ENCODE measurements around the gene HIF1A. TPM values are rescaled to one million over a fixed set of nuclear protein-coding genes. Genes with fewer than 3 reads are reported as not detected.

The HIF1A gene
- total and polyA plus RNA-seq, 2 of the 8 experiments (the other 6 are each of a cell fraction or from before 2014, with no cell fraction given), result 54.8 to 175 TPM

DNA sequence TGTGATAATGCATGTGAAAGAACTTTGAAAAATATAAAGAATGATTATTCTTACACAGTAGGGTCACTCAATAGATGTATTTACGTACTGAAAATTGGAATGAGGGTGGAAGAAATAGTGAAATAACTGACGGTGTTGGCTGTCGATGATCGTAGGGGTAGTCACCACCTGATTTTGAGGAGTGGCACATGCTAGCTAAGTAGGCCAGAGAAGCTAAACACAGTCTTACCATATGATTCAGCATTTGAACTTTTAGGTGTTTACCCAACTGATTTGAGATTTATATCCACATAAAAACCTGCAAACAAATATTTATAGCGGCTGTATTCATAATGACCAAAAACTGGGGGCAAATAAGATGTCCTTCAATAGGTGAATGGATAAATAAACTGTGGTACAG lies 47.6 kb upstream of the HIF1A start:
- H3K23ac ChIP-seq (ENCODE audit: insufficient read length), result no peak overlapping the region
- no peaks in the 10 kb centered on the region for H3K4me1 ChIP-seq (replicated peaks in 1 of 4; ENCODE audit: control insufficient read depth in 3 of 4, insufficient read depth in 4 of 4, low read length in 3 of 4)
- no peaks in the 10 kb centered on the region for H3K9me3 ChIP-seq (ENCODE audit: insufficient read depth in 2 of 2, low read depth in 1 of 2, low read length in 1 of 2)
- TF ChIP-seq EZH2 (IDR thresholded peaks at IDR 0.05; ENCODE audit: low read depth, low read length, severe bottlenecking), result no peak
- no peak for TF ChIP-seq ASH2L (IDR thresholded peaks at IDR 0.05; ENCODE audit: low read length)
- TF ChIP-seq RFX5 (IDR thresholded peaks at IDR 0.05; ENCODE audit: borderline replicate concordance, low read depth, low read length), result no peak
- H4K91ac ChIP-seq (replicated peaks; ENCODE audit: insufficient read length, low read length), result no peak overlapping the region
- H3K4me2 ChIP-seq (ENCODE audit: insufficient read depth in 1 of 2, low read depth in 2 of 2, low read length in 2 of 2), result no peak overlapping the region
- no peak overlapping the region for H3K14ac ChIP-seq (ENCODE audit: insufficient read length)
- FAIRE-seq, result no peak
- no peak overlapping the region for H4K5ac ChIP-seq (ENCODE audit: insufficient read length, low read depth, low read length)
- H2BK5ac ChIP-seq (ENCODE audit: low read depth, low read length), result no peak overlapping the region
- H2AFZ ChIP-seq (ENCODE audit: low read length), result no peak overlapping the region
- H3K56ac ChIP-seq (replicated peaks; ENCODE audit: insufficient read length, low read depth, low read length), result no peak overlapping the region
- no peak overlapping the region for H2BK120ac ChIP-seq (replicated peaks; ENCODE audit: low read depth, low read length)
- no peak overlapping the region for H2BK15ac ChIP-seq (ENCODE audit: low read length)
- H2BK20ac ChIP-seq (ENCODE audit: low read length), result no peak overlapping the region
- no peak overlapping the region for H3K9ac ChIP-seq (replicated peaks in 1 of 4; ENCODE audit: extremely low read depth in 1 of 4, low read depth in 3 of 4, low read length in 3 of 4)
- no peak for DNase-seq (ENCODE audit: low read depth in 1 of 2, low spot score in 2 of 2)
- H3K18ac ChIP-seq (ENCODE audit: extremely low read depth, low read length), result no peak overlapping the region
- no peak overlapping the region for H2BK12ac ChIP-seq (ENCODE audit: low read depth, low read length)
- WGBS, 2 experiments (ENCODE audit: extremely low coverage in 1 of 2, insufficient coverage in 1 of 2, insufficient read length in 1 of 2, insufficient replicate concordance in 2 of 2, low coverage in 1 of 2, low lambda C conversion rate in 2 of 2, missing lambda C conversion rate in 1 of 2), result 96% methylated on average over 5 of the region's 5 CpGs; no CpG with 5 or more reads in 1 of the 2 experiments
- POLR2A ChIA-PET (ENCODE audit: partially characterized antibody), result no interaction called here
- H3K79me2 ChIP-seq (ENCODE audit: control insufficient read depth in 1 of 2, insufficient read depth in 2 of 2, low read length in 2 of 2), result no peaks in the 10 kb centered on the region
- CTCF ChIA-PET (ENCODE audit: partially characterized antibody), result no interaction called here
- no peak overlapping the region for H4K8ac ChIP-seq (ENCODE audit: extremely low read depth, insufficient read depth, low read length)
- no peaks in the 10 kb centered on the region; the same call in 1 of the 2 replicates for H3K23me2 ChIP-seq (ENCODE audit: low read depth, low read length)
- no peak overlapping the region for H3K27ac ChIP-seq (ENCODE audit: low read depth, low read length)
- no peaks in the 10 kb centered on the region for H3K36me3 ChIP-seq (ENCODE audit: control insufficient read depth in 2 of 4, insufficient read depth in 4 of 4, low read length in 3 of 4)
- no peaks in the 10 kb centered on the region for H4K20me1 ChIP-seq (replicated peaks in 1 of 2; ENCODE audit: control insufficient read depth in 1 of 2, insufficient read depth in 2 of 2, low read length in 2 of 2)
- H3K79me1 ChIP-seq (ENCODE audit: low read depth, low read length), result no peaks in the 10 kb centered on the region
- H3K4me3 ChIP-seq (ENCODE audit: extremely low read depth in 1 of 4, insufficient read depth in 2 of 4, low read depth in 3 of 4, low read length in 4 of 4), result no peak overlapping the region
- H3K4ac ChIP-seq (replicated peaks; ENCODE audit: insufficient read length, low read depth, low read length), result no peak overlapping the region
- H2AK5ac ChIP-seq (ENCODE audit: low read depth, low read length), result no peak overlapping the region
- H3K27me3 ChIP-seq (replicated peaks in 1 of 4; ENCODE audit: control insufficient read depth in 3 of 4, extremely low read depth in 1 of 4, insufficient read depth in 3 of 4, low read length in 3 of 4), result no peaks in the 10 kb centered on the region
